ENCODE results near the gene GRK5. TPM values are rescaled to one million over a fixed set of nuclear protein-coding genes. Genes with fewer than 3 reads are reported as not detected.

The GRK5 gene
- polyA plus RNA-seq, 1 donor from 2014 or later: 34.9 TPM

- TF ChIP-seq SMC3 (conservative IDR thresholded peaks at IDR 0.05; ENCODE audit: poor library complexity): no peak
- no peak for TF ChIP-seq EP300 (conservative IDR thresholded peaks at IDR 0.05; ENCODE audit: poor library complexity, severe bottlenecking)
- TF ChIP-seq POLR2AphosphoS5 (IDR thresholded peaks at IDR 0.05): no peak
- TF ChIP-seq TAF1 (IDR thresholded peaks at IDR 0.05; ENCODE audit: low read depth): no peak
- no peak for TF ChIP-seq REST (IDR thresholded peaks at IDR 0.05; ENCODE audit: borderline replicate concordance)
- H3K36me3 ChIP-seq (ENCODE audit: insufficient read depth, low read length): no peaks in the 10 kb centered on the region
- H3K79me2 ChIP-seq (replicated peaks; ENCODE audit: insufficient read depth, low read length): no peaks in the 10 kb centered on the region
- H3F3A ChIP-seq (ENCODE audit: insufficient read depth, low read length, poor library complexity, severe bottlenecking): no peaks in the 10 kb centered on the region
- H4K20me1 ChIP-seq (ENCODE audit: insufficient read depth): no peaks in the 10 kb centered on the region
- H3K27me3 ChIP-seq (ENCODE audit: insufficient read depth, low read depth, low read length): no peaks in the 10 kb centered on the region
- no peak overlapping the region for H3K9ac ChIP-seq (ENCODE audit: low read length)
- H3K9me2 ChIP-seq (ENCODE audit: insufficient read depth, low read length): no peaks in the 10 kb centered on the region
- H2AFZ ChIP-seq (ENCODE audit: low read depth, low read length): no peak overlapping the region
- H3K9me3 ChIP-seq (ENCODE audit: low read length): no peaks in the 10 kb centered on the region
- no peak overlapping the region for H3K4me2 ChIP-seq (ENCODE audit: low read length)
- H3K27ac ChIP-seq (ENCODE audit: low read length): no peak overlapping the region
- H3K4me3 ChIP-seq (ENCODE audit: low read length): no peak overlapping the region
Observed at GRCh38 chr10:119503821-119504220, 296.4 kb downstream of the GRK5 start.

DNA sequence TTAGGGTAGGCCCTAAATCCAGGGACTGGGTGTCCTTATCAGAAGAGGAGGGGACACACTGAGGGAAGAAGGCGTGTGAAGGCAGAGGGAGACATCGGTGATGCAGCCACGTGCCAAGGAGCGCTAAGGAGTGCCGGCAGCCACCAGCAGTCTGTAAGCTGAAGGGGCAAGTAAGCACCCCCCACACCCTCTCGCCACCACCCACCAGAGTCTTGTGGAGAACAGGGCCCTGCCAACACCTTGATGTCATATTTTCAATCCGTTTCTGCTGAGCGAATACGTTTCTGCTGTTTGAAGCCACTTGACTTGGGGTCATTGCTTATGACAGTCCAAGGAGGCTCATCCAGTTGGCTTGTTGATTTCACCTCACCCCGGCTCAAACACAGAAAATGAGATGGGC is 297.3 kb downstream of the GRK5 start:
- Histone ChIP-seq H3F3A (ENCODE audit: insufficient read depth, low read length, poor library complexity, severe bottlenecking) (no peaks in the 10 kb centered on the region), H3K79me2 (replicated peaks; ENCODE audit: insufficient read depth, low read length) (no peaks in the 10 kb centered on the region), H3K4me2 (ENCODE audit: low read length) (no peak overlapping the region), H3K27ac (ENCODE audit: low read length) (no peak overlapping the region), H3K4me3 (ENCODE audit: low read length) (no peak overlapping the region), H3K9ac (ENCODE audit: low read length) (no peak overlapping the region), H3K36me3 (ENCODE audit: insufficient read depth, low read length) (no peaks in the 10 kb centered on the region), H3K27me3 (ENCODE audit: insufficient read depth, low read depth, low read length) (no peaks in the 10 kb centered on the region), H2AFZ (ENCODE audit: low read depth, low read length) (no peak overlapping the region), H4K20me1 (ENCODE audit: insufficient read depth) (no peaks in the 10 kb centered on the region), H3K9me3 (ENCODE audit: low read length) (no peaks in the 10 kb centered on the region), H3K9me2 (ENCODE audit: insufficient read depth, low read length) (no peaks in the 10 kb centered on the region)
- no peak for TF ChIP-seq EP300 (conservative IDR thresholded peaks at IDR 0.05; ENCODE audit: poor library complexity, severe bottlenecking)
- TF ChIP-seq EZH2 (IDR thresholded peaks at IDR 0.05; ENCODE audit: borderline replicate concordance, insufficient read depth, low read length, poor library complexity, severe bottlenecking): no peak
- no peak for TF ChIP-seq TAF1 (IDR thresholded peaks at IDR 0.05; ENCODE audit: low read depth)
- no peak for TF ChIP-seq MXI1 (conservative IDR thresholded peaks at IDR 0.05; ENCODE audit: poor library complexity, severe bottlenecking)
- TF ChIP-seq RAD21 (conservative IDR thresholded peaks at IDR 0.05): no peak
- no peak for TF ChIP-seq REST (IDR thresholded peaks at IDR 0.05; ENCODE audit: borderline replicate concordance)
- TF ChIP-seq POLR2AphosphoS5 (IDR thresholded peaks at IDR 0.05): no peak
- TF ChIP-seq CTCF (IDR thresholded peaks at IDR 0.05; ENCODE audit: poor library complexity, severe bottlenecking): no peak
